ENCODE data around the gene BLCAP.

The BLCAP gene

DNA sequence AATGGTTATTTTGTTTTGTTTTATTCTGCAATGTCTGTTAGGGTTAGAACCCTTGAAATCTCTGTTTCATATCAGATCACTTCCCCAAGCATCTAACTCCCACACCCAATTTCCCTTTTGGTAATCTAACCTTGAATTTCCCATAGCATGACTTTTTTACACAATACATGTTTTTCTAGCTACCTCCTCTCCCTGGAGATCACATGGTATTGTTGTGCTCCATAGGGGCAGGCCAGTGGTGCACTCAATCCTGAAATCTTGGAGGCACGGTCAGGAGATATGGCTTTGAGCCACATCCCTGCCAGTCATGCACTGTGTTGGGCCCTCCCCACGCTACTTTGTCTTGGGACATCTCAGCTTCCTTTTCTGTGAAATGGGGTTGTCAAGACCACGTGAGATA, 43.3 kb downstream of the BLCAP start (continued):
- TF ChIP-seq SNAI2 (CRISPR knock-in tag; IDR thresholded peaks at IDR 0.05) (no peak), GLIS3 (CRISPR knock-in tag; IDR thresholded peaks at IDR 0.05) (no peak)

DNA sequence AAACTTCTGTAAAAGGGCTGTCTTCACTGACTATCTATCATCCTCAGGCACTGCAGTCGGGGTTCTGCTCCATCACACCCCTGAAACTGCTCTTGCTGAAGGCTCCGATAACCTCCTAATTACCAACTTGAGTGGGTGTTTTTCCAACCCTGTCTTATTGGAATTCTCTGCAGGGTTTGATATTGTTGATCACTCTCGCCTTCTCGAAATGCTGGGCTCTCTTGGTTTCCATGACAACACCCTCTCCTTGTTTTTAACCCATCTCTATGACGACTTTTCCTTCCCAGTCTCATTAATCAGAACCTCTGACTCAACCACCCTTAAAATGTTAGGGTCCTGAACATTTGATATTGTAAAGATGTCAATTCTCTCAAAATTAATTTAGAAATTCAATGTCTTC, 46.1 kb downstream of the BLCAP start:
- TF ChIP-seq TOX (CRISPR knock-in tag; IDR thresholded peaks at IDR 0.05; ENCODE audit: borderline replicate concordance) (no peak), BACH2 (CRISPR knock-in tag; IDR thresholded peaks at IDR 0.05; ENCODE audit: borderline replicate concordance) (no peak), PPARA (CRISPR knock-in tag; IDR thresholded peaks at IDR 0.05; ENCODE audit: borderline replicate concordance) (no peak), ZNF8 (CRISPR knock-in tag; IDR thresholded peaks at IDR 0.05) (no peak), ZFP3 (CRISPR knock-in tag; IDR thresholded peaks at IDR 0.05) (no peak), GLIS3 (CRISPR knock-in tag; IDR thresholded peaks at IDR 0.05) (no peak), OSR1 (CRISPR knock-in tag; IDR thresholded peaks at IDR 0.05) (no peak), TCF4 (CRISPR knock-in tag; IDR thresholded peaks at IDR 0.05; ENCODE audit: borderline replicate concordance) (no peak)
- TF ChIP-seq, protein P1, sequence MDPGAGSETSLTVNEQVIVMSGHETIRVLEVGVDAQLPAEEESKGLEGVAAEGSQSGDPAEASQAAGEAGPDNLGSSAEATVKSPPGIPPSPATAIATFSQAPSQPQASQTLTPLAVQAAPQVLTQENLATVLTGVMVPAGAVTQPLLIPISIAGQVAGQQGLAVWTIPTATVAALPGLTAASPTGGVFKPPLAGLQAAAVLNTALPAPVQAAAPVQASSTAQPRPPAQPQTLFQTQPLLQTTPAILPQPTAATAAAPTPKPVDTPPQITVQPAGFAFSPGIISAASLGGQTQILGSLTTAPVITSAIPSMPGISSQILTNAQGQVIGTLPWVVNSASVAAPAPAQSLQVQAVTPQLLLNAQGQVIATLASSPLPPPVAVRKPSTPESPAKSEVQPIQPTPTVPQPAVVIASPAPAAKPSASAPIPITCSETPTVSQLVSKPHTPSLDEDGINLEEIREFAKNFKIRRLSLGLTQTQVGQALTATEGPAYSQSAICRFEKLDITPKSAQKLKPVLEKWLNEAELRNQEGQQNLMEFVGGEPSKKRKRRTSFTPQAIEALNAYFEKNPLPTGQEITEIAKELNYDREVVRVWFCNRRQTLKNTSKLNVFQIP (CRISPR knock-in tag; IDR thresholded peaks at IDR 0.05; ENCODE audit: borderline replicate concordance, low read depth): no peak
- TF ChIP-seq, protein P2, sequence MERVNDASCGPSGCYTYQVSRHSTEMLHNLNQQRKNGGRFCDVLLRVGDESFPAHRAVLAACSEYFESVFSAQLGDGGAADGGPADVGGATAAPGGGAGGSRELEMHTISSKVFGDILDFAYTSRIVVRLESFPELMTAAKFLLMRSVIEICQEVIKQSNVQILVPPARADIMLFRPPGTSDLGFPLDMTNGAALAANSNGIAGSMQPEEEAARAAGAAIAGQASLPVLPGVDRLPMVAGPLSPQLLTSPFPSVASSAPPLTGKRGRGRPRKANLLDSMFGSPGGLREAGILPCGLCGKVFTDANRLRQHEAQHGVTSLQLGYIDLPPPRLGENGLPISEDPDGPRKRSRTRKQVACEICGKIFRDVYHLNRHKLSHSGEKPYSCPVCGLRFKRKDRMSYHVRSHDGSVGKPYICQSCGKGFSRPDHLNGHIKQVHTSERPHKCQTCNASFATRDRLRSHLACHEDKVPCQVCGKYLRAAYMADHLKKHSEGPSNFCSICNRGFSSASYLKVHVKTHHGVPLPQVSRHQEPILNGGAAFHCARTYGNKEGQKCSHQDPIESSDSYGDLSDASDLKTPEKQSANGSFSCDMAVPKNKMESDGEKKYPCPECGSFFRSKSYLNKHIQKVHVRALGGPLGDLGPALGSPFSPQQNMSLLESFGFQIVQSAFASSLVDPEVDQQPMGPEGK (CRISPR knock-in tag; IDR thresholded peaks at IDR 0.05; ENCODE audit: borderline replicate concordance): no peak
- TF ChIP-seq, protein P3, sequence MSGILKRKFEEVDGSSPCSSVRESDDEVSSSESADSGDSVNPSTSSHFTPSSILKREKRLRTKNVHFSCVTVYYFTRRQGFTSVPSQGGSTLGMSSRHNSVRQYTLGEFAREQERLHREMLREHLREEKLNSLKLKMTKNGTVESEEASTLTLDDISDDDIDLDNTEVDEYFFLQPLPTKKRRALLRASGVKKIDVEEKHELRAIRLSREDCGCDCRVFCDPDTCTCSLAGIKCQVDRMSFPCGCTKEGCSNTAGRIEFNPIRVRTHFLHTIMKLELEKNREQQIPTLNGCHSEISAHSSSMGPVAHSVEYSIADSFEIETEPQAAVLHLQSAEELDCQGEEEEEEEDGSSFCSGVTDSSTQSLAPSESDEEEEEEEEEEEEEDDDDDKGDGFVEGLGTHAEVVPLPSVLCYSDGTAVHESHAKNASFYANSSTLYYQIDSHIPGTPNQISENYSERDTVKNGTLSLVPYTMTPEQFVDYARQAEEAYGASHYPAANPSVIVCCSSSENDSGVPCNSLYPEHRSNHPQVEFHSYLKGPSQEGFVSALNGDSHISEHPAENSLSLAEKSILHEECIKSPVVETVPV (CRISPR knock-in tag; IDR thresholded peaks at IDR 0.05): no peak
- ATAC-seq: no peak

DNA sequence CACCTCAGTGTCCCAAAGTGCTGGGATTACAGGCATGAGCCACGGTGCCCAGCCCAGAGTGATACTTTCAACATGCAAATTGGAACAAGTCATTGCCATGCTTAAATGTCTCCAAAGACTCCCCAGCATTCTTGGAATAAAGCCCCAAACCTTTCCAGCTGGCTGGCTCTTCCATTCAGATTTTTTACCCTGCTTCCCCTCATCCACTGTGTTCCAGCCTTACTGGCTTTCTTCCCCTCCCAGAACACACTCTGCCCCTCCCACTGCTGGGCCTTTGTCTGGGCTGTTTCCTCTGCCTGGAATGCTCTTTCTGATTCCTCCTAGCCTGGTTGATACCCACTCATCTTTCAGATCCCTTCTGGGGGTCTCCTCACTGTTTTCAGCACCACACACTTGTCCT, 46.8 kb downstream of the BLCAP start:
- no peak for TF ChIP-seq ZNF565 (CRISPR knock-in tag; conservative IDR thresholded peaks at IDR 0.05; ENCODE audit: low read depth)
- ATAC-seq: no peak

DNA sequence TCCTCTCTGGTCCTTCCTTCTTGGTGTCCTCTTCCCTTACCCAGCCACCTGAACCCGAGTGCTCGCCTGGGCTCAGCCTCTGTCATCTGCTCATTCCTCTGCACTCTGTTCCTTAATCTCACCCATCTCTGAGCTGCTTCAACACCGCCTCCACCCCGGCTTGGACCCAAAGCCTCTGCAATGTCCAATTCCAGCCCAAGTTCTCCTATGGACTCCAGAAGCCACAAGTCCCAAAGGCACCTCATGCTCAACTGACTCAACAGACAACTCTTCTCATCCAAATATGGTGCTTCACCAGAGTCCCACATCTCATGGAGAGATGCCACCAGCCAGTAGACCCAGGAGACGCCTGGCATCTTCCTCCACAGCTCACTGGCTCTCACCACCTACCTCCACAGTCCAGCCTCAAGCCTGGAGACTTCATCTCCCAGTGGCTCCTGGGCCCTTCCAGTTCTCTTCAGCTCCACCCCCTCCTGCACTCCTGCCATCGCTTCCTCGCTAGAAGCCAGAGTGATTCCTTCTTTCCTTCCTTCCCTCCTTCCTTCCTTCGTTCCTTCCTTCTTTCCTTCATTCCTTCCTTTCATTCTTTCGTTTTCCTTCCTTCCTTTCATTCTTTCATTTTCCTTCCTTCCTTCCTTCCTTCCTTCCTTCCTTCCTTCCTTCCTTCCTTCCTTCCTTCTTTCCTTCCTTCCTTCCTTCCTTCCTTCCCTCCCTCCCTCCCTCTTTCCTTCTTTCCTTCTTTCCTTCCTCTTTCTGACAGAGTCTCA, 47.6 kb downstream of the BLCAP start:
- ATAC-seq: no peak
- TF ChIP-seq, protein P4, sequence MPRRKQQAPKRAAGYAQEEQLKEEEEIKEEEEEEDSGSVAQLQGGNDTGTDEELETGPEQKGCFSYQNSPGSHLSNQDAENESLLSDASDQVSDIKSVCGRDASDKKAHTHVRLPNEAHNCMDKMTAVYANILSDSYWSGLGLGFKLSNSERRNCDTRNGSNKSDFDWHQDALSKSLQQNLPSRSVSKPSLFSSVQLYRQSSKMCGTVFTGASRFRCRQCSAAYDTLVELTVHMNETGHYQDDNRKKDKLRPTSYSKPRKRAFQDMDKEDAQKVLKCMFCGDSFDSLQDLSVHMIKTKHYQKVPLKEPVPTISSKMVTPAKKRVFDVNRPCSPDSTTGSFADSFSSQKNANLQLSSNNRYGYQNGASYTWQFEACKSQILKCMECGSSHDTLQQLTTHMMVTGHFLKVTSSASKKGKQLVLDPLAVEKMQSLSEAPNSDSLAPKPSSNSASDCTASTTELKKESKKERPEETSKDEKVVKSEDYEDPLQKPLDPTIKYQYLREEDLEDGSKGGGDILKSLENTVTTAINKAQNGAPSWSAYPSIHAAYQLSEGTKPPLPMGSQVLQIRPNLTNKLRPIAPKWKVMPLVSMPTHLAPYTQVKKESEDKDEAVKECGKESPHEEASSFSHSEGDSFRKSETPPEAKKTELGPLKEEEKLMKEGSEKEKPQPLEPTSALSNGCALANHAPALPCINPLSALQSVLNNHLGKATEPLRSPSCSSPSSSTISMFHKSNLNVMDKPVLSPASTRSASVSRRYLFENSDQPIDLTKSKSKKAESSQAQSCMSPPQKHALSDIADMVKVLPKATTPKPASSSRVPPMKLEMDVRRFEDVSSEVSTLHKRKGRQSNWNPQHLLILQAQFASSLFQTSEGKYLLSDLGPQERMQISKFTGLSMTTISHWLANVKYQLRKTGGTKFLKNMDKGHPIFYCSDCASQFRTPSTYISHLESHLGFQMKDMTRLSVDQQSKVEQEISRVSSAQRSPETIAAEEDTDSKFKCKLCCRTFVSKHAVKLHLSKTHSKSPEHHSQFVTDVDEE (CRISPR knock-in tag; IDR thresholded peaks at IDR 0.05): no peak
- TF ChIP-seq, protein P1 (CRISPR knock-in tag; IDR thresholded peaks at IDR 0.05; ENCODE audit: borderline replicate concordance, low read depth): no peak
- TF ChIP-seq ZFP30 (CRISPR knock-in tag; IDR thresholded peaks at IDR 0.05) (no peak), ISL1 (CRISPR knock-in tag; IDR thresholded peaks at IDR 0.05) (no peak), ZNF8 (CRISPR knock-in tag; IDR thresholded peaks at IDR 0.05) (no peak), ZNF70 (CRISPR knock-in tag; IDR thresholded peaks at IDR 0.05) (no peak), TOX (CRISPR knock-in tag; IDR thresholded peaks at IDR 0.05; ENCODE audit: borderline replicate concordance) (no peak), PPARA (CRISPR knock-in tag; IDR thresholded peaks at IDR 0.05; ENCODE audit: borderline replicate concordance) (no peak), ESRRG (CRISPR knock-in tag; IDR thresholded peaks at IDR 0.05) (no peak)

Measured in SK-N-SH treated with all-trans-retinoic acid at 6 μM for 48 hours (cell line).